HG03457 (cell line): ENCODE data around the gene OTUD5.
"Not testable (repeated sequence)": the region's sequence is repeated elsewhere in the genome, so short reads cannot be mapped to it uniquely, and the experiment has no call there.

Experiments
- ATAC-seq: cut with Tn5 transposase; IDR thresholded peaks from one replicate; pipeline ENCODE4 v1.9.1; 2021; ENCODE audit warnings: moderate number of reproducible peaks; ENCODE audit not compliant: unreplicated experiment

OTUD5 gene

DNA sequence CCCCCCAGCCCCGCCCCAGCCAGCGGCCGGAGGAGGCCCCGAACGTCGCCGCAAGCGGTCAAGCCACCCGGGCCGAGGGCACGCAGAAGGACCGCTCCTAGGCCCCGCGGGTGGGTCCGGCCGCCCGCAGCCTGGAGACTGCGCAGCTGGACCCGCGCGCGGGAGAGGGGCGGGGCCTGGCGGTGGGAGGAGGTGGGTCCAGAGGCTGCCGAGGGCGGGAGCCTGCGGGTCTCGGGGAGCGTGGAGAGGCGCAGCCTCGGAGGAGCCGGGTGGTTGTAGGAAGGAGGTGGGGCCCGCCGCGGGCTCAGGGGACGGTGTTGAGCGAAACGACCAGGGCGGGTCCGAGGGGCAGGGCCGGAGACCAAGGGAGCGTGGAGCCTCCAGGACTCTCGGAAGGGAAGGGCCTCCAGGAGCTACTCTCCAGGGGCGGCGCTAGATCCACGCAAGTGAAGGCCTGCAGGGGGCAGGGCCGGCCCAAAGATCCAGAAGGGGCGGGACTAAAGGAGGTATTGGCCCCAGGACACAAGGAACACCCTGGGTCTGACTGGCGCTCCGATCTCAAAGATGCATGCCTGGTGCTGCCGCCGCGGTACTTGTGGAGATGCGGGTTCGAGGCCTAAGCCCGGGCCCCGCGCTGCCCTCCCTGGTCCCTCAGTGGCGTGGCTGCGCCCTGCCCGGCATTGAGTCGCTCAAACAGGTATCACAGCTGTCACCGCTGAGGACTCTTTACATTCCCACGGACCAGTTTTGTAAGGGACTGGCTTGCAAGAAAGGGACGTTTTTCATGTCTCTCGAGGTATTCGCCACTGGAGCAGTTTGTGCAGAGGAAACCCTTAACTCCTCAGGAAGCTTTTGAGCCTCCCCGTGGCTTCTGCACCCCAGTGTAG is 65.8 kb downstream of the OTUD5 start:
- ATAC-seq, result peak; percentile 60

DNA sequence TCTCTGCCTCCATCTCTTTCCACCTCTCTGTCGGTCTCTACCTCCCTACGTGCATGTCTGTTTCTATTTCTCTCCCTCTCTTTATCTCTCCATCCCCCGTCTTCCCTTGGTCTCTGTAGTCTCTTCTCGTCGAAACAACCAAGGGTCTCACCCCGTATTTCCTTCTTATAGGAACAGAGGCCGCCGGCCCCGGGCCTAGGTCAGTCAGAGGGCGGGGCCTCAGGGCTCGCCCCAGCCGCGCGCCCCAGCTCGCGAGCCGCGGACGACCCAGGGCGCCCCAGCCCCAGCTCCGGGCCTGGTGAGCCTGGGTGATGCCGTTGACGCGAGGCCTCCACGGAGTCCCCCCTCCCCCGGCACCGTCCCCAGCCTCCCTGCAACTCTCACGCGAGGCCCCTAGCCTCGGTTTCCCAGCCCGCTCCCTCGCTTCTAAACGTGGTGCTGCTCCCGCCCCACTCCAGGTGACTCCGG is 66.4 kb downstream of the OTUD5 start:
- peak; percentile 39 for ATAC-seq

DNA sequence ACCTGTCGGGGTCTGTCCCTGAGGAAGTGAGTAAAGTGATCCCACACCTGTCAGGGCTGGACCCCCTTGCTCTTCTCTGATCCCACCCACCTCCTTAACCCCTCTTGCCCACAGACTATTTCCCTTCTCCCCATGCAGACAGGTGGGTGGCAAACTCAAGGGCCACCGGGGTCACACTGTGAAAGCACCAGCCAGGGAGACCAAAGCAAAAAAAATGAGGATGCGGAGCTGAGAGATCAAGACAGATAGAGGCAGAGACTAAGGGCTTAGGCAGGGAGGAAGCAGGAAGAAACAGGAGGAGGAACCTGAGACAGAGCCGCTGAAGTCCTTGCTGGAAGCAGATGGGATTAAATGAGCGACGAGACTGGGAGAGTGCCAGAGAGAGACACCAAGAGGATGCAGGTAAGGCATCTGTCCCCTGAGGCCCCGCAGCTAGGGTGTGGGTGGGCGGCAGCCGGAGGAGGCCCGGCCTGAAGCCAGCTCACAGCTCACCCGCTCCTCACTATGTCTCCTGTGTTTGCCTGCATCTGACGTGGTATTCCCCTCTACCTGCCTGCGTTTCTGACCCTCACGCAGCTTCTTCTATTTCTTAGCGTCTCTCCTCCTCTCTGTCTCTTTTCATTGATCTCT is 67.0 kb downstream of the OTUD5 start:
- ATAC-seq, result no peak

DNA sequence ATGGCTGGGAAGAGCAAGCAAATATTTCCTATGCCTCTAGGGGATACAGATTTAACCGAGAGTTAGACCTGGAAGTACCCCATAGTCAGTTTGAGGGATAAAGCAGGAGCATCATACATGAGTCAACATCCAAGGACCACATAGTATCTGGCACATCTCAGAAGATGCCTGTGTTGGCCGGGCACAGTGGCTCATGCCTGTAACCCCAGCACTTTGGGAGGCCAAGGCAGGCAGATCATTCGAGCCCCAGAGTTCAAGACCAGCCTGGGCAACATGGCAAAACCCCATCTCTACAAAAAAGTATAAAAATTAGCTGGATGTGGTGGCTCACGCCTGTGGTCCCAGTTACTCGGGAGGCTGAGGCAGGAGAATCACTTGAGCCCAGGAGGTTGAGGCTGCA is 70.8 kb downstream of the OTUD5 start:
- not testable (repeated sequence) for ATAC-seq

DNA sequence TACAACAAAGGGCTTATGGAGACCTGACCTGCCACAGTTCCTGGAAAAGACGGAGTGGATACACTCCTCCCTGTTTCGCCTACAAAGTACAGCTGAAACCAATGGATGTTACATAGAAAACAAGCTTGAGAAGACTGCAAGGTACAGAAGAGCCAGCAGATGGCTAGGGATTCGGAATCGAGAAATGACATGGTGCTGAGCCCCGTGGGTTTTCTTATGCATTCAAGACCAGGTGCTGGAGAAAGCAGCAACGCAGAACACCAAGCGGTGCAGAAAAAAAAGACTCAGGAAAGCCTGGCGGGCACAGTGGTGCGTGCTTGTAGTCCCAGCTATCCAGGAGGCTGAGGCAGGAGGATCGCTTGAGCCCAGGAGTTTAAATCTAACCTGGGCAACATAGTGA is 73.7 kb downstream of the OTUD5 start:
- no peak for ATAC-seq

DNA sequence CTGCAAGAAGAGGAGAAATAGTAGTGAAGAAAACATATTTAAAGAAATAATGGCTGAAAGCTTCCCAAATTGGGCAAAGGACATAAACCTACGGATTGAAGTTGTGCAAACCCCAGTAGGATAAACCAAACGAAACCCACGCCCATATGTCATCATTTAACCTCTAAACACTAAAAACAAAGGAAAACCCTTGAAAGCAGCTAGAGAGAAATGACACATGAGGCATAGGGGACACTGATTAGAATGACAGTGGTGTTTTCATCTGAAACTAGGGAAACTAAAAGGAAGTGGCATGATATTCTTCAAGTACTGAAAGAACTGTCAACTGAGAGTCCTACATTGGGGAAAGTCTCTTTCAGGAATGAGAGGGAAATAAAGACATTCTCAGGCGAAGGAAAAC is 80.5 kb downstream of the OTUD5 start:
- not testable (repeated sequence) for ATAC-seq
